ENCODE data around the gene CFAP141.

The CFAP141 gene

GRCh38 chr1:154170547-154171222, 35.4 kb downstream of the CFAP141 start:
- no peak for DNase-seq

GRCh38 chr1:154167461-154167860, 38.7 kb downstream of the CFAP141 start:
- DNase-seq = no peak

- DNase-seq = no peak
Observed at GRCh38 chr1:154166207-154166606, 39.9 kb downstream of the CFAP141 start.

GRCh38 chr1:154159554-154159953, 46.6 kb downstream of the CFAP141 start:
- DNase-seq = no peak

DNA sequence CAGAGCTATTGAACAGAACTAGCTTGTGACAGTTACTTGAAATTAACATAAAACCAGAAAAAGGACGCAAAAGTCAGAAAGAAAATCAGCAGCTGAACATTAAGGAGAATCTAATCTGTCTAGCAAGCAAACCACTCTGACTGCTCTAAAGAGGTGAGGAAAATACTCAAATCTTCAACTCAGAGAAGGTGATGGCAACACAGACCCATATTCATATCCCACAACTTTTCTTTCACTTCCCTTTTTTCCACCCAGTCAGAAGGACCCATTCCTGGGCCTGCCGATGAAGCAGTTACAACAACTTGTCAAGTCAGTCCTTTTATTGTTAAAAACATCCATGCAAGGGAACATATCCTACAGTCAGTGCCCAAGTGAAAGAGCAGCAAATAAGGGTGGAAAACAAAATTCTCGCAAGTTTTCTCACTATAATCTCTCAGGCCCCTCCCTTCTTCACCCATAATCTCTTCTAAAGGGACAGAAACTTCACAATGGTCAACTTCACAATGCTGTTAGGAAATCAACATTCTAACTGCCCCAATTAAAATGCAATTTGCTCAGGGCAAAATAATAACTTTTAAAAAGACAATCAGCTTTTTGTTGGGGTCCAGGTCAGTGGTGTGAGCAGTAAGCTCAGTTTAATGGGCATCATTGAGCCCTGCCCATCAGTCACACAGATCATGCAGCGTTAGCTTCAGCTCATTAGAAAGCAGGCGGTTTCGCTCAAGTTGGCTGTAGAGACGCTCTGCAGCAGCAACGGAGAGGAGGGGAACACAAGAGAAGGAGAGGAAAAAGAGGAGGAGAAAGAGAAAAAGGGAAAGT, 47.6 kb downstream of the CFAP141 start:
- no peak for DNase-seq

DNA sequence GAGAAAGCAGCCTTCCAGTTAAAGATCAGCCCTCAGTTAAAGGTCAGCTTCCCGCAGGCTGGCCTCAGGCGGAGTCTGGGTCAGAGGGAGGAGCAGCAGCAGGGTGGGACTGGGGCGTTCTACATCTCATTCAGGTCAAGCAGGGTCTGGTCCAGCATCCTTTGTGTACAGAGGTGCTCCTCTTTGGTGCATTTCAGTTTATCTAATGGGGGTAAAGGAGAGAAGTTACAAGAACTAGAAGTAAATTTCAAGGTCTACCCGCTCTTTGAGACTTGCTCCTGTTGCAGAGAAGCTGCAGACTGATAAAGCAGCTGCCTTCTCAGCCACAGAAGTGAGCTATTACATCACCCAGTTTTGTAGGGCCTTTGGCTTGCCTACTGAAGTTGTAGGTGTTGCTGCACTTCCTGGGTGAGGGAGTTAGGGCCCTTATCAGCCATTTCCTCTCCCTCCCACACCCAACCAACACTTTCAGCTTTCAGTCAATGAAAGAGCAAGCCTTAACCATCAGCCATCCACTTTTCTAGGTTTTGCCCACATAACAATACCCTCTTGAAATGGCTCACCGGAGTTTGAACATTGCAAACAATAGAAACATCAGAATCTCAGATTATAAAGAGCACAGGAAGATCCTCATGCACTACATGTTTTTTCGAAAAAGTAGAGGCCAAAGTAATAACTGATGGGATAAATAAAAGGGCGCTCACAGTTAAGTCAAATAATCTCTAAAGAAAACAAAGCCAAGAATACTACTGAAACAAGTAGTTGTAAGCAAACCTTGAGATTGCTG, 48.4 kb downstream of the CFAP141 start:
- no peak for DNase-seq

DNA sequence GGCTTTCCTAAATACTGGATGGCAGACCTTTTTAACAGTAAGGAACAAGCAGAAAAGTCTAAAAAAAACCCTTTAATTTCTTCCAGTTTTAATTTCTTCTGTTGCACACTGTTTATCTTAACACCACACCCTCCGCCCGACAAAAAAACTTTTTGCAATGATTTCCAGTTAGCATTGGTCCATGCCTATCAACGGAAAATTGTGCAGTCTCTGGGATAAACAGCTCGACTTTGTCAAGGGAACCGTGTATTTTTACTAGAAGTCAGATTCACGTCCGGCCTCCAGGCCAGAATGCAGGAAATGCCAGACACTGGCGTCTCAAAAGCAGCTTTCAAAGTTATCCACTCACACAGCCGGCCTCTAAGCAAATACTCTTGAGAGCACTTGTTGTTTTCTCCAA, 50.9 kb downstream of the CFAP141 start:
- DNase-seq = no peak

- no peak for DNase-seq
Observed at GRCh38 chr1:154154534-154155191, 51.5 kb downstream of the CFAP141 start, which contains the start of gene NUP210L. Gene NUP210L (minus strand): TSS chr1:154155073.

DNA sequence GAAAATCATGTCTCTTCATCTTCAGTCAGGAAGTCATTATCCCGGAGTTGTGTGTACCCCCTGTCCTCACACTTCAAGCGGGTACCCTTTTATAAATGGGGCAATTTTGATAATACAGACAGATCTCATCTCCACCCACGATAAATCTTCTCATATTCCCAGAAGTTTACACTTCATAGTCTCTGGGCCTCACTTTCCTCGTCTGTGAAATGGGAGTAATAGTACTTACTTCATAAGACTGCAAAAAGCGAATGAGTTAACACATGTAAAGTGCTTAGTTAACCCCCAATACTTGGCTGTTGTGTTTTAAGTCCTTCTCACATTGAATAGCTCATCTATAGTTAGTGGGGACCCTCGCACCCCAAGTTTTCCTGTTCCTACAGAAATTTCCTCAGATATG, 52.1 kb downstream of the CFAP141 start:
- no peak for DNase-seq

DNA sequence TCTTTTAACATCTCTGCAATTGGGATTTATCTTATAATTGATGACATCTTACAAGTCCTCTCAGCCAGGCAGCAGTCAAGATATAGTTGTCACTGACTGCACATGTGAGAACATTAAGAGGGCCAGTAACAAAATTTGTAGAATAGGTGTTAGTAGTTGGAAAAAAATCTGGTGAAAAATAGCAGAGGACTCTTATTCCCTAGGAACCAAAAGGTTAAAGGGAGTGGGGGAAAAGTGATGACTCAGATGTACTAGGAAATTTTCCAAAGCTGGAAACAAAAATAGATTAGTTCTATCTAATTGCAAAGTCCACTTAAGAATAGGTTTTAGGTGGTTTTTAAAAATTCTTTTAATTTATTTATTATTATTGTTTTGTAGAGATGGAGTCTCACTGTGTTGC, 54.8 kb downstream of the CFAP141 start:
- no peak for DNase-seq

Measured in NCI-H446 (cell line).